HepG2 (cell line): ENCODE data around the gene TSHZ2. TPM values are rescaled to one million over a fixed set of nuclear protein-coding genes. Genes with fewer than 3 reads are reported as not detected.
A peak's percentile ranks its signal among the peaks of the same experiment; 100 is the strongest.

Experiments used
- ARID3A ChIP-seq: IDR thresholded peaks from 2 replicates; pipeline ENCODE4 v1.6.1; 2012; ENCODE audit warnings: low read depth, low read length, improper control_type of control experiment
- CC2D1A ChIP-seq: sonication (generic); formaldehyde crosslinking; IDR thresholded peaks from 2 replicates; pipeline ENCODE4 v1.8.1; 2023; ENCODE audit warnings: mild to moderate bottlenecking, missing genetic modification reagents
- CENPT ChIP-seq: sonication (generic); formaldehyde crosslinking; IDR thresholded peaks from 2 replicates; pipeline ENCODE4 v1.8.0; 2022; ENCODE audit warnings: low read depth, mild to moderate bottlenecking, moderate library complexity, missing genetic modification reagents
- GABPA ChIP-seq, 2 experiments: IDR thresholded peaks; 2 replicates each; pipeline ENCODE4 v1.6.1; 2011 to 2016; ENCODE audit warnings: low read depth in 2 of 2, low read length in 1 of 2, missing biosample characterization in 1 of 2, missing genetic modification characterization in 1 of 2
- GFI1 ChIP-seq: sonication (generic); formaldehyde crosslinking; IDR thresholded peaks from 2 replicates; pipeline ENCODE4 v1.5.0; 2020; ENCODE audit warnings: missing genetic modification reagents, mild to moderate bottlenecking, borderline replicate concordance
- HHEX ChIP-seq: IDR thresholded peaks from 2 replicates; pipeline ENCODE4 v1.6.1; 2016; ENCODE audit warnings: control low read depth
- HMG20B ChIP-seq: conservative IDR thresholded peaks from 2 replicates; pipeline ENCODE4 v1.6.1; 2016; ENCODE audit warnings: missing genetic modification reagents, missing compliant biosample characterization
- IRF2 ChIP-seq: IDR thresholded peaks from 2 replicates; pipeline ENCODE4 v1.6.1; 2018; ENCODE audit warnings: missing genetic modification reagents, missing compliant biosample characterization
- IRX3 ChIP-seq: sonication (generic); formaldehyde crosslinking; IDR thresholded peaks from 2 replicates; pipeline ENCODE4 v1.8.1; 2023; ENCODE audit warnings: mild to moderate bottlenecking, low read depth, missing genetic modification reagents, borderline replicate concordance
- ISX ChIP-seq: sonication (generic); formaldehyde crosslinking; conservative IDR thresholded peaks from 2 replicates; pipeline ENCODE4 v1.5.0; 2020; ENCODE audit warnings: missing genetic modification reagents
- NFYC ChIP-seq: IDR thresholded peaks from 2 replicates; pipeline ENCODE4 v1.6.1; 2016; ENCODE audit warnings: missing genetic modification reagents, missing compliant biosample characterization
- TBX2 ChIP-seq: sonication (generic); formaldehyde crosslinking; IDR thresholded peaks from 2 replicates; pipeline ENCODE4 v1.5.0; 2020; ENCODE audit warnings: missing genetic modification reagents, mild to moderate bottlenecking, borderline replicate concordance
- TCF7L2 ChIP-seq: IDR thresholded peaks from 2 replicates; pipeline ENCODE4 v1.6.1; 2011; ENCODE audit warnings: mild to moderate bottlenecking, low read depth, low read length, moderate library complexity
- TFDP2 ChIP-seq: sonication (generic); formaldehyde crosslinking; IDR thresholded peaks from 2 replicates; pipeline ENCODE4 v1.4.0; 2020; ENCODE audit warnings: missing genetic modification reagents
- ZNF879 ChIP-seq: sonication (generic); formaldehyde crosslinking; IDR thresholded peaks from 2 replicates; pipeline ENCODE4 v1.8.1; 2023; ENCODE audit warnings: missing genetic modification reagents
- polyA plus RNA-seq, 8 experiments: library from polyadenylated mRNA; depleted of rRNA in 3 of 8; stranded (reverse) in 7 of 8; unstranded in 1 of 8; fragments of >200 nt; fragmentation: Illumina TruSeq in 4 of 8; extraction: Trizol in 4 of 8; gene quantifications; 2 replicates each; pipeline versions ENCODE4 v1.2.1 to v1.2.3, GENCODE V29; 2011 to 2016; ENCODE audit warnings: low read depth in 4 of 8, missing spikeins in 1 of 8, mixed read lengths in 1 of 8; ENCODE audit not compliant: insufficient read depth in 1 of 8
- total RNA-seq, 5 experiments: library from RNA; depleted of rRNA; stranded (reverse); fragments of >200 nt; fragmentation: Illumina TruSeq; extraction: Trizol; gene quantifications; 2 replicates each; pipeline ENCODE4 v1.2.3, GENCODE V29; 2016; ENCODE audit warnings: low read depth in 1 of 5
- TF ChIP-seq, protein P1 (sequence below): conservative IDR thresholded peaks from 2 replicates; pipeline ENCODE4 v1.6.1; 2018; ENCODE audit warnings: missing genetic modification reagents
- TF ChIP-seq, protein P2 (sequence below), 2 experiments: sonication (generic) in 1 of 2; formaldehyde crosslinking in 1 of 2; IDR thresholded peaks; 2 replicates each; pipeline versions ENCODE4 v1.4.0 to v1.6.1; 2016 to 2020; ENCODE audit warnings: borderline replicate concordance in 1 of 2, low read depth in 1 of 2, mild to moderate bottlenecking in 1 of 2, missing genetic modification reagents in 1 of 2

Gene TSHZ2
- total and polyA plus RNA-seq, 2 of the 13 experiments (the other 11 are each of a cell fraction or from before 2014, with no cell fraction given) = 0.01 TPM; not detected in 1

- TF ChIP-seq, protein P1, sequence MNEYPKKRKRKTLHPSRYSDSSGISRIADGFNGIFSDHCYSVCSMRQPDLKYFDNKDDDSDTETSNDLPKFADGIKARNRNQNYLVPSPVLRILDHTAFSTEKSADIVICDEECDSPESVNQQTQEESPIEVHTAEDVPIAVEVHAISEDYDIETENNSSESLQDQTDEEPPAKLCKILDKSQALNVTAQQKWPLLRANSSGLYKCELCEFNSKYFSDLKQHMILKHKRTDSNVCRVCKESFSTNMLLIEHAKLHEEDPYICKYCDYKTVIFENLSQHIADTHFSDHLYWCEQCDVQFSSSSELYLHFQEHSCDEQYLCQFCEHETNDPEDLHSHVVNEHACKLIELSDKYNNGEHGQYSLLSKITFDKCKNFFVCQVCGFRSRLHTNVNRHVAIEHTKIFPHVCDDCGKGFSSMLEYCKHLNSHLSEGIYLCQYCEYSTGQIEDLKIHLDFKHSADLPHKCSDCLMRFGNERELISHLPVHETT = no peak
- no peak for TF ChIP-seq ISX (CRISPR knock-in tag)
- TF ChIP-seq IRF2 (CRISPR knock-in tag) = peak; percentile 56
- TF ChIP-seq IRX3 = no peak
- no peak for TF ChIP-seq CENPT (CRISPR knock-in tag)
- TF ChIP-seq GFI1 (CRISPR knock-in tag) = peak; percentile 27; the same call in 1 of the 2 replicates
- TF ChIP-seq TBX2 = no peak
- TF ChIP-seq TFDP2 = no peak; the same call in 1 of the 2 replicates
- TF ChIP-seq CC2D1A (CRISPR knock-in tag) = no peak
- no peak for TF ChIP-seq GABPA (IDR thresholded peaks at IDR 0.05; ENCODE audit: low read depth, low read length)
- peak; percentile 10; the same call in 1 of the 2 replicates for TF ChIP-seq GABPA (CRISPR knock-in tag; IDR thresholded peaks at IDR 0.05; ENCODE audit: low read depth)
- TF ChIP-seq ARID3A = no peak; the same call in 1 of the 2 replicates
- TF ChIP-seq TCF7L2 = peak; percentile 61
- TF ChIP-seq HMG20B (CRISPR knock-in tag) = peak; percentile 77
- 0 out of 2 replicates have a peak, but pooled peaks have one; percentile 8 for TF ChIP-seq NFYC (CRISPR knock-in tag)
- TF ChIP-seq, protein P2, sequence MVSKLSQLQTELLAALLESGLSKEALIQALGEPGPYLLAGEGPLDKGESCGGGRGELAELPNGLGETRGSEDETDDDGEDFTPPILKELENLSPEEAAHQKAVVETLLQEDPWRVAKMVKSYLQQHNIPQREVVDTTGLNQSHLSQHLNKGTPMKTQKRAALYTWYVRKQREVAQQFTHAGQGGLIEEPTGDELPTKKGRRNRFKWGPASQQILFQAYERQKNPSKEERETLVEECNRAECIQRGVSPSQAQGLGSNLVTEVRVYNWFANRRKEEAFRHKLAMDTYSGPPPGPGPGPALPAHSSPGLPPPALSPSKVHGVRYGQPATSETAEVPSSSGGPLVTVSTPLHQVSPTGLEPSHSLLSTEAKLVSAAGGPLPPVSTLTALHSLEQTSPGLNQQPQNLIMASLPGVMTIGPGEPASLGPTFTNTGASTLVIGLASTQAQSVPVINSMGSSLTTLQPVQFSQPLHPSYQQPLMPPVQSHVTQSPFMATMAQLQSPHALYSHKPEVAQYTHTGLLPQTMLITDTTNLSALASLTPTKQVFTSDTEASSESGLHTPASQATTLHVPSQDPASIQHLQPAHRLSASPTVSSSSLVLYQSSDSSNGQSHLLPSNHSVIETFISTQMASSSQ (IDR thresholded peaks at IDR 0.05; ENCODE audit: low read depth) = peak; percentile 70
- TF ChIP-seq, protein P2 (CRISPR knock-in tag; IDR thresholded peaks at IDR 0.05; ENCODE audit: borderline replicate concordance) = peak; percentile 37; the same call in 1 of the 2 replicates
- TF ChIP-seq ZNF879 = no peak
- peak; percentile 66 for TF ChIP-seq HHEX (CRISPR knock-in tag)
These were observed 110.0 kb downstream of the TSHZ2 start (continued) for GRCh38 chr20:53081916-53082863.
